ENCODE measurements around the gene SLC30A9. TPM values are rescaled to one million over a fixed set of nuclear protein-coding genes. Genes with fewer than 3 reads are reported as not detected.

The SLC30A9 gene
- polyA plus RNA-seq, 2 of the 4 experiments (the other 2 are of a cell fraction), result 28.7 to 57.6 TPM

DNA sequence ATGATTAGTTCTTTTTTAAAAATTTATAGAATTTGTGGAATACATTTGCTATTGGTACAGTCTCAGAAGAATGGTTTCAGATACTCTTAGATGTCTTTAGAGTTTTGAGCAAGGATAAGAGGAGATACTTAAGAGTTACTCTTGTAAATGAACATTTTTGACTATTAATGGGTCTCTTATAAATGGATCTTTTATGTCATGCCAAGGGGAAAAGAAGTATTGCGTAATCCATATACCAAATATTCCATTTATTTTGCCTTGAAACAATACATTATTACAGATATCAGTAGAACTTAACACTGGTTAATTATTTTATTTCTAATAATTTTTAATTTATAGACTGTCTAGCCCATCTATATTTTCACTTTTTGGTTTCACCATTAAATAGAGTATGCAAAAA is 25.9 kb upstream of the SLC30A9 start:
- DNase-seq (ENCODE audit: low read depth in 1 of 2, low spot score in 1 of 2), result no peak
- H3K4me2 ChIP-seq, result no peak overlapping the region
- peak; percentile 38 to 71; a peak in 3 of 4 replicates for TF ChIP-seq CEBPB (IDR thresholded peaks at IDR 0.05)
- TF ChIP-seq HOXB13 (CRISPR knock-in tag; IDR thresholded peaks at IDR 0.05; ENCODE audit: low read depth), result no peak
- ATAC-seq, result no peak
- H3K4me1 ChIP-seq, result no peaks in the 10 kb centered on the region
- no peak for FAIRE-seq
- no peaks in the 10 kb centered on the region for H3K9me3 ChIP-seq
- CTCF ChIA-PET, result no interaction called here
- no peak overlapping the region for H3K27ac ChIP-seq
- 85% methylated on average over 1 of the region's 1 CpG for WGBS (ENCODE audit: missing lambda C conversion rate)
- POLR2A ChIA-PET, result no interaction called here
- H3K4me3 ChIP-seq, result no peak overlapping the region

DNA sequence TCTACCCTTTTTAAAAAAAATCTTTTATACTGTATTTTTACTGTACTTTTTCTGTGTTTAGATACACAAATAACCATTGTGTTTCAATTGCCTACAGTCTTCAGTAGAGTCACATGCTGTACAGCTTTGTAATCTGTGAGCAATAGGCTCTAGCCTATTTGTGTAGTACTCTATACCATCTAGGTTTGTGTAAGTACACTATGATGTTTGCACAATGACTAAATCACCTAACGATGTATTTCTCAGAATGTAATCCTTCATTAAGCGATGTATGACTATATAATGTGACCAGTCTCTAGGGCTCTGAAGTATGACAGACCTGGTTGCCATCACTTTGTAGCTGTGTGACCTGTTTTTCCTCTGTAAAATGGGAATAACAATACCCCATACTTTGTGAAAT is 22.9 kb upstream of the SLC30A9 start:
- no peaks in the 10 kb centered on the region for H3K4me1 ChIP-seq
- no peaks in the 10 kb centered on the region for H3K9me3 ChIP-seq
- DNase-seq (ENCODE audit: low read depth in 1 of 2, low spot score in 1 of 2), result no peak
- ChIA-PET POLR2A (no interaction called here), CTCF (no interaction called here)
- no peak overlapping the region for H3K27ac ChIP-seq
- WGBS (ENCODE audit: missing lambda C conversion rate), result 83% methylated on average over 2 of the region's 2 CpGs
- no peak for TF ChIP-seq TP53 (CRISPR knock-in tag; IDR thresholded peaks at IDR 0.05)
- TF ChIP-seq MYC (IDR thresholded peaks at IDR 0.05; ENCODE audit: borderline replicate concordance, low read length), result no peak
- no peak for TF ChIP-seq ELK1 (IDR thresholded peaks at IDR 0.05; ENCODE audit: low read depth, low read length)
- TF ChIP-seq, protein P1, sequence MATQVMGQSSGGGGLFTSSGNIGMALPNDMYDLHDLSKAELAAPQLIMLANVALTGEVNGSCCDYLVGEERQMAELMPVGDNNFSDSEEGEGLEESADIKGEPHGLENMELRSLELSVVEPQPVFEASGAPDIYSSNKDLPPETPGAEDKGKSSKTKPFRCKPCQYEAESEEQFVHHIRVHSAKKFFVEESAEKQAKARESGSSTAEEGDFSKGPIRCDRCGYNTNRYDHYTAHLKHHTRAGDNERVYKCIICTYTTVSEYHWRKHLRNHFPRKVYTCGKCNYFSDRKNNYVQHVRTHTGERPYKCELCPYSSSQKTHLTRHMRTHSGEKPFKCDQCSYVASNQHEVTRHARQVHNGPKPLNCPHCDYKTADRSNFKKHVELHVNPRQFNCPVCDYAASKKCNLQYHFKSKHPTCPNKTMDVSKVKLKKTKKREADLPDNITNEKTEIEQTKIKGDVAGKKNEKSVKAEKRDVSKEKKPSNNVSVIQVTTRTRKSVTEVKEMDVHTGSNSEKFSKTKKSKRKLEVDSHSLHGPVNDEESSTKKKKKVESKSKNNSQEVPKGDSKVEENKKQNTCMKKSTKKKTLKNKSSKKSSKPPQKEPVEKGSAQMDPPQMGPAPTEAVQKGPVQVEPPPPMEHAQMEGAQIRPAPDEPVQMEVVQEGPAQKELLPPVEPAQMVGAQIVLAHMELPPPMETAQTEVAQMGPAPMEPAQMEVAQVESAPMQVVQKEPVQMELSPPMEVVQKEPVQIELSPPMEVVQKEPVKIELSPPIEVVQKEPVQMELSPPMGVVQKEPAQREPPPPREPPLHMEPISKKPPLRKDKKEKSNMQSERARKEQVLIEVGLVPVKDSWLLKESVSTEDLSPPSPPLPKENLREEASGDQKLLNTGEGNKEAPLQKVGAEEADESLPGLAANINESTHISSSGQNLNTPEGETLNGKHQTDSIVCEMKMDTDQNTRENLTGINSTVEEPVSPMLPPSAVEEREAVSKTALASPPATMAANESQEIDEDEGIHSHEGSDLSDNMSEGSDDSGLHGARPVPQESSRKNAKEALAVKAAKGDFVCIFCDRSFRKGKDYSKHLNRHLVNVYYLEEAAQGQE (IDR thresholded peaks at IDR 0.05), result no peak
- no peak for TF ChIP-seq EHMT2 (IDR thresholded peaks at IDR 0.05; ENCODE audit: low read depth)
- TF ChIP-seq PBX3 (IDR thresholded peaks at IDR 0.05), result no peak
- TF ChIP-seq HOXB13 (CRISPR knock-in tag; IDR thresholded peaks at IDR 0.05; ENCODE audit: low read depth), result no peak
- TF ChIP-seq CEBPB (IDR thresholded peaks at IDR 0.05), result no peak
- TF ChIP-seq HOXA7 (CRISPR knock-in tag; IDR thresholded peaks at IDR 0.05), result no peak
- TF ChIP-seq ESRRA (IDR thresholded peaks at IDR 0.05; ENCODE audit: borderline replicate concordance, low read length), result no peak
- no peak for FAIRE-seq
- H3K4me2 ChIP-seq, result no peak overlapping the region
- ATAC-seq, result no peak
- H3K4me3 ChIP-seq, result no peak overlapping the region

GRCh38 chr4:41969671-41970070 is 20.7 kb upstream of the SLC30A9 start:
- CTCF ChIA-PET, result no interaction called here
- H3K4me3 ChIP-seq, result no peak overlapping the region
- no peak for ATAC-seq

More at GRCh38 chr4:41969671-41970070, 20.7 kb upstream of the SLC30A9 start:
- Histone ChIP-seq H3K4me2 (no peak overlapping the region), H3K27ac (no peak overlapping the region), H3K4me1 (no peaks in the 10 kb centered on the region), H3K9me3 (no peaks in the 10 kb centered on the region)
- POLR2A ChIA-PET, result no interaction called here
- TF ChIP-seq POLR2AphosphoS2 (conservative IDR thresholded peaks at IDR 0.05; ENCODE audit: low read length) (no peak), NFE2L2 (conservative IDR thresholded peaks at IDR 0.05; ENCODE audit: low read length) (no peak), BCL3 (IDR thresholded peaks at IDR 0.05) (no peak), KDM5A (IDR thresholded peaks at IDR 0.05) (no peak), MYC (IDR thresholded peaks at IDR 0.05; ENCODE audit: borderline replicate concordance, low read length) (no peak), ESRRA (IDR thresholded peaks at IDR 0.05; ENCODE audit: borderline replicate concordance, low read length) (no peak), HEYL (CRISPR knock-in tag; IDR thresholded peaks at IDR 0.05) (no peak), POLR2A (IDR thresholded peaks at IDR 0.05; ENCODE audit: low read length) (no peak), RNF2 (IDR thresholded peaks at IDR 0.05; ENCODE audit: borderline replicate concordance, low read depth) (no peak), JUNB (IDR thresholded peaks at IDR 0.05) (no peak), FOSB (CRISPR knock-in tag; IDR thresholded peaks at IDR 0.05) (no peak)
- TF ChIP-seq, protein P2, sequence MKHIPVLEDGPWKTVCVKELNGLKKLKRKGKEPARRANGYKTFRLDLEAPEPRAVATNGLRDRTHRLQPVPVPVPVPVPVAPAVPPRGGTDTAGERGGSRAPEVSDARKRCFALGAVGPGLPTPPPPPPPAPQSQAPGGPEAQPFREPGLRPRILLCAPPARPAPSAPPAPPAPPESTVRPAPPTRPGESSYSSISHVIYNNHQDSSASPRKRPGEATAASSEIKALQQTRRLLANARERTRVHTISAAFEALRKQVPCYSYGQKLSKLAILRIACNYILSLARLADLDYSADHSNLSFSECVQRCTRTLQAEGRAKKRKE (CRISPR knock-in tag; IDR thresholded peaks at IDR 0.05; ENCODE audit: low read depth), result no peak
- TF ChIP-seq, protein P3, sequence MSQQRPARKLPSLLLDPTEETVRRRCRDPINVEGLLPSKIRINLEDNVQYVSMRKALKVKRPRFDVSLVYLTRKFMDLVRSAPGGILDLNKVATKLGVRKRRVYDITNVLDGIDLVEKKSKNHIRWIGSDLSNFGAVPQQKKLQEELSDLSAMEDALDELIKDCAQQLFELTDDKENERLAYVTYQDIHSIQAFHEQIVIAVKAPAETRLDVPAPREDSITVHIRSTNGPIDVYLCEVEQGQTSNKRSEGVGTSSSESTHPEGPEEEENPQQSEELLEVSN (IDR thresholded peaks at IDR 0.05; ENCODE audit: borderline replicate concordance, low read depth), result no peak
- FAIRE-seq (no peak), DNase-seq (ENCODE audit: low read depth in 1 of 2, low spot score in 1 of 2) (no peak)
